ENCODE data around the gene ACRBP. TPM values are rescaled to one million over a fixed set of nuclear protein-coding genes. Genes with fewer than 3 reads are reported as not detected.

ACRBP gene
- under 1 TPM; 0.60 to 0.88 TPM for total RNA-seq
- long read RNA-seq: 0 reads

DNA sequence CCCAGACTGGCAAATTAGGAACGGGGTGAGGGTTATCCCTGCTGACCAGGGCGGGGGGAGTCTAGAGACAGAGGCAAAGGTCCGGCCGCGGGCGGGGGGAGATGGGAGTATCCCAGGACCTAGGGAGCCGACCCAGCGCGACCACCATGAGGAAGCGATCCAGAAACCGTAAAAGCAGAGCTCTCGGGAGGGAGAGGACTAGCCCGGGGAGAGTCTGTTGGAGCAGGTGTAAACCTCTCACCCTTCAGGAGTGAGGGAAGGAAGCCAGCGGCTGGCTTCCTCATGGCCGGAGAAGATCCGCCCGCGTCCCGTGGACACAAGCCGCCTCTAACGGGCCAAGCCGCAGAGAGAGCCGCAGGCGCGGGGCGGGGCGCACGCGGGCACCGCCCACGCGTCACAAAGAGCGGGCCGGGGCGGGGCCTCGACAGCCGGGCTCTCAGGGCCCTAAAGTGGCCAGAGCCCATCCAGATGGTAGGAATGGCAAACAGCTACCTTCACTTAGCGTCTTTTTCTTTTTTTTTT, at the start of gene ACRBP:
TSS of gene ACRBP (minus strand) at position 350 of the 522 bp plus-strand sequence. CDS start at position 284, 66 bp downstream.
- ATAC-seq (peak; percentile 95 to 97), DNase-seq (peak; percentile 88)
- intact Hi-C loops (cut with DNase I): no loop called here

DNA sequence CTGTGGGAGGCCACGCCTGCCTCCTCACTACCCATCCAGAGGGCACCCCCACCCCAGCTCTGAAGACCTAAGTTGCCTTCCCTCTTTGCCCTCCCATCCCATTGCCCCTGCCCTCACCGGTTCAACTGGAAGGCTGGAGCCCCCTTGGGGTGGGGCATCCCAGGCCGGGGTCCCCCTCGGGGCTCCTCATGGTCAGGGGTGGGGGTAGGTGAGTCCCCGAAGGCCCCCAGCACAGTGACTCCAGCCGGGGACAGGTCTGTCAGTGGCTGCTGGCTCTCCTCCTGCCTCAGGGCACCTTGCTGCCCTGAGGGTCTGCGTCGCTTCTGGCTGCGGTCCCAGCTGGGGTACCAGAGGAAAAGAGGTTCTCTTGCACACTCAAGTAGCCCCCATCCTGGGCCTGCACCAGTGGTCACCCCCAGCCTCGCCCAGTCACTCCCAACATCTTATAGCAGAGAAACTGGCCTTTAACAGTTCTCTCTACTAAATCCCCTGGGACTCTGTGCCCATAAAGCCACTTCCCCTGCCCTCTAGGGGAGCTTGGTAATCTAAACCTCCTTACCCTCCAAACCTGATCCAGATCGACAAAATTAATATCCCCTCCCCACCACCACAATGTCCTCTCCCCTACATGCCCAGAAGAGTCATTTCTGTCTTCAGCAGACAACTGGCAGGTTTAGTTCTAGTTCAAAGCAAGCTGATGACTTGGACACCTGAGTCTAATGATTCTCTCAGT, 48.2 kb upstream of the ACRBP start:
- ATAC-seq (no peak), DNase-seq (no peak)
- intact Hi-C loops (cut with DNase I): loop anchor here in 1 of 2 donors (10.0 kb wide), 1 partner anchor 81 kb away; no protein-coding TSS in a partner anchor

GRCh38 chr12:6694701-6695100, 47.5 kb upstream of the ACRBP start:
- ATAC-seq: no peak
- DNase-seq: no peak
- intact Hi-C loops (cut with DNase I): loop anchor here in 1 of 2 donors (10.0 kb wide), 1 partner anchor 80 kb away; no protein-coding TSS in a partner anchor

DNA sequence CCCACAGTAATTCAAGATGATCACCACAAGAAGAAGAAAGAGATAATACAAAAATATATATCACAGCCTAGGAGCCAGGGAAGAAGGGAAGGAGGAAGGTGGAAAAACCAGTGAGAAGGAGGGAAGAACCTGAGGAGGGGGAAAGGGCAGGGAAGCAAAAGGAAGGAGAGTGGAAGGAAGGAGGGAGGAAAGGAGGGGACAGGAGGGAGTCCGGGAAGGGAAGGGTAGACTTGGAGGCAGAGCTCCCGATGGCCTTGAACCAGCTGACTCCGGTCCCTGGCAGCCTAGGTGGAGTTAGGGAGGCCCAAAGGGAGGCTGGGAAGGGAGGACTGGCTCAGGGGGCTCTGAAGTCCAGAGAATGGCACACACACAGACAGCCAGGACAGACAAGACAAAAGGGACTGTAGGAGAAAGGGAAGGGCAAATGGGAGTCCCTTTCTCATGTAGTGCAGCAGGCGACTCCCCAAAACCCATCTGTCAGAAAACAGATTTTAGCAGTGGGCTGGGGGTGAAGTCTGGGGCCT, 46.7 kb upstream of the ACRBP start:
- no peak for DNase-seq
- intact Hi-C loops (cut with DNase I): loop anchor here in 1 of 2 donors (10.0 kb wide), 1 partner anchor 79 kb away; no protein-coding TSS in a partner anchor

DNA sequence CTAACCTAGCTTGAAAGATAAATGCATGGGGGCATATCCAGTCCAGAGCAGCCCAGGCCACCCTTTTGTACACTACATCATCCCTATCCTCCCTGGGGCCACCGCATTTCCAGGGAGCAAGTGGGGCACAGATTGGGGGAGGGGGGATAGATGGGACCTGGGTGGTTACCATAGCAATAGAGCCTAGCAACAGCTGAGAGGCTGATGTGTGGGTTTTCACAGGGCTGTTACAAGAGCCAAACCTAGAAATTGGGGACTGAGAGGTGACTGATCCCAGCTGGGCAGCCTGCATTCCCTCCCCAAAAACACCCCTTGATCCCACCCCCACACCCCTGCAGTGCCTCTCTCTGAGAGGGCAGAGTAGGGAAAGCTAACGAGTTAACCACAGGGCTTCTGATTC, 45.7 kb upstream of the ACRBP start:
- ATAC-seq (no peak), DNase-seq (no peak)
- intact Hi-C loops (cut with DNase I): loop anchor here in 1 of 2 donors (10.0 kb wide), 1 partner anchor 78 kb away; no protein-coding TSS in a partner anchor

More for the DNA sequence above, 46.7 kb upstream of the ACRBP start:
- ATAC-seq: no peak

GRCh38 chr12:6691473-6691872, 44.2 kb upstream of the ACRBP start:
- ATAC-seq (no peak), DNase-seq (no peak)
- intact Hi-C loops (cut with DNase I): loop anchor here in 1 of 2 donors (10.0 kb wide), 1 partner anchor 77 kb away; no protein-coding TSS in a partner anchor

DNA sequence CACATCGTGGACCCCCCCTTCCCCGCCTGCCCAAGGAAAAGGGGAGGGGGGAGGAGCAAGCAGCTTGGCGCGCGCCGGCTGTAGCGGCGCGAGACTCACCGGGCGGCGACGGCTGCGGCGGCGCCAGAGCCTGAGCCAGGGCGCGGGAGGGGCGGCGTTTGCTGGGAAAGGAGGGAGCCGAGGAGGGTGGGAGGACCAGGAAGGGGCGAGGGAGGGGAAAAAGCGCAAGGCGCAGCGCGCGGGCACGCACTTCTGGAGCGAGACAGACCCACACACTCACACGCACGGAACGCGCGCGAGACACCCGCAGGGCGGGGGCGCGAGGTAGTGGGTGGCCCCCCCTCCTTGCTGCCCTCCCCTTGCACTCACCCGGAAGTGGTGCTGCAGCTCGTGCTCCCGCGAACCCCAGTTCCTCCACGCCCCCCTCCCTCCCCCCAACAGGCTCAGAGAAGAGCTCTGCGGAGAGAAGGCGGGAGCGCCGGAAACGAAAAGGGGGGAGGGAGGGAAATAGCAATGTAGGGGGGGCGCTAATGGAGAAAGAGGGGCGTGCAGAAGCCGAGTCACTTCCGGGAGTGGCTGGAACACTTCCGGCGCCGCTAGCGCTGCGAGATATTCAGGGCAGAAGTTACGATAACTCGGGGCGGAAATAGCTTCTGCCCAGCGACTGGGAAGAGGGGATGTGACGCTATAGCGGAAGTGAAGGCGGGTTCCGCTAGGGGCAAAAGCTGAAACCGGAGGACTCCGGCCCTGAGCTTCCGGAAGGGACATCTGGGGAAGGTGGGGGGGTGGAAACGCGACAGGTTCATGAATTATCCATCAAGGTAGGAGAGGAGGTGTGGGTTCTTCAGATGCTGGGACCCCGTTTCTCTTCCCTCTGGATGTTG, 42.0 kb upstream of the ACRBP start, which contains the start of gene ZNF384:
TSS of gene ZNF384 (minus strand) at position 377 of the 884 bp plus-strand sequence. CDS start 9,855 bp downstream, outside the sequence.
- intact Hi-C loops (cut with DNase I): loop anchor here in 1 of 2 donors (1.0 kb wide), 1 partner anchor 26 kb away; the partner anchor contains the start of gene ING4
- DNase-seq: peak; percentile 97

GRCh38 chr12:6688543-6688998, 41.3 kb upstream of the ACRBP start:
- DNase-seq: peak; percentile 50
- ATAC-seq: peak in 1 of 2 donors; percentile 0
- intact Hi-C loops (cut with DNase I): no loop called here

More for the DNA sequence above, 42.0 kb upstream of the ACRBP start, which contains the start of gene ZNF384:
- ATAC-seq: peak; percentile 92 to 93

DNA sequence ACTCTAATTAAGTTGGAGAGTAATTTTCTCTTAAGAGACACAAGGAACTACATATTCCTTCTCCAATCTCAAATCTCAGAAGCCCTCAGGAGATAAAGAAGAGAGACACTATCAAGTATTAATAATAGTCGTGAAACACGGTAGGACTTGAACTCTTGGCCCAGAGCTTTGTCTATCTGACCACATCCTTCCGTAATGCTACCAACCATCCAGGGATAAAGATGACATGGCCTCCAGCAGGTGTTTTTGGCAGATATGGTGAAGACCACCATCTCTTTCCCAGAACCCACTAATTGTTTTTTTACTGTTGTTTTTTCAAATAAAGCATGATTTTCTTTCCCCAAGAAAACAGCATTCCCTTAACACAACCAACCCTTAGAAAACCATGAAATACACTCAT, 38.6 kb upstream of the ACRBP start:
- intact Hi-C loops (cut with DNase I): no loop called here
- no peak for ATAC-seq

DNA sequence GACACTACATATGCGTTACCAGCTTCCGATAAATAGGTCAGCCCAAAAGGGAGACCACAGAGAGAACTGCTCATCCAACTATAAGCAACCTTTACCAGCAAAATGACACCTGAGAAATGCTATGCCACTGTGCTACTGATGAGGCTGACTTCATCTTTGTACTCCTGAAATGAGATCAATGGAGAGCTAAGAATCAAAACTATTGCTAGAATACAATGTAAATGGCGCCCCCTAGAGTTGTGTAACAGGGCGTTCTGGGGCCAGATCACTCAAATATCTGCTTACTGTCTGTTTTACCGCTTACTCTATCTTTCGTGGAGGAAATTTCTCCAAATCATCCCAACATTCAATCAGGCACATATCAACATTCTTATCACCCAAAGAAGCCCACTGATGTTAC, 37.4 kb upstream of the ACRBP start:
- no peak for ATAC-seq
- intact Hi-C loops (cut with DNase I): no loop called here
- no peak for DNase-seq

More for the DNA sequence above, 38.6 kb upstream of the ACRBP start:
- no peak for DNase-seq

DNA sequence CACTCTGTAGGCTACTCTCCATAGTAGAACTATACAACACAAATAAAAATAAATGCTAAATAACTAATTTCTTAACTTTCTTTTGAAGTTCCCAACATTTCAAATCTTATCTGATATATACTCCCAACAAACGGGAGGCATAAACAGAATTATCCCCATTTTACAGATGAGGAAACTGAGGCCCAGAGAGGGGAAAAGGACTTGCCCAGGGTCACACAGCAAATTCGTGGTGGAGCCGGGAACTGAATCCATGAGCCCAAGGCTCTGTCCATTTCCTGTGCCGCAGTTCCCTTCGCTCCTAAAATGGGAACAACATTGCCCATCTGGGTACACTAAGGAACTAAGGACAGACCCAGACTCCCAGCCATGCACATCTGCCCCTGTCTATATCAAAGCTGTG, 29.7 kb upstream of the ACRBP start:
- ATAC-seq: no peak
- DNase-seq: no peak
- intact Hi-C loops (cut with DNase I): no loop called here

DNA sequence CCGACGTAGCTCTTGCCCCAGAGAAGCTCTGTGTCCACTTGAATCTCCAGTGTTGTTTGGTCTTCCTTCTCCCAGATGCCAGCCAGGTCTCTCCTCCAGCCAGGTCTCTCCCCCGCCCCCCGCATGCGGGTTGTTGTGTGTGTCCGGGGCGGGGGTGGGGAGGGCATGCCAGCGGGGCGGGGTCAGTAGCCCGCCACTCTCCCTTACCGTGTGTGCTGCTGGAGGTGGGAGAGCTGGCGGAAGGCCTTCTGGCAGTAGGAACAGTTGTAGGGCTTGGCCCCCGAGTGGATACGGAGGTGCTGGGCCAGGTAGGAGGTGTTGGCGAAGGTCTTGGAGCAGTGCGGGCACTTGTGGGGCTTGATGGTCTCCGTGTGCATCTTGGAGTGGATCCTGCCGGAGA, 24.9 kb upstream of the ACRBP start:
- no peak for DNase-seq
- no peak for ATAC-seq
- intact Hi-C loops (cut with DNase I): no loop called here

GRCh38 chr12:6667559-6668210, 20.5 kb upstream of the ACRBP start:
- intact Hi-C loops (cut with DNase I): no loop called here
- DNase-seq: no peak

GRCh38 chr12:6666211-6666610, 19.0 kb upstream of the ACRBP start:
- no peak for DNase-seq
- intact Hi-C loops (cut with DNase I): no loop called here
- ATAC-seq: no peak

More at GRCh38 chr12:6667559-6668210, 20.5 kb upstream of the ACRBP start:
- ATAC-seq: no peak

GRCh38 chr12:6664902-6665301, 17.7 kb upstream of the ACRBP start:
- no peak for DNase-seq
- no peak for ATAC-seq
- intact Hi-C loops (cut with DNase I): no loop called here

GRCh38 chr12:6662906-6663742, 15.9 kb upstream of the ACRBP start, which contains the start of gene ING4:
Gene ING4 (minus strand): TSS chr12:6663119. CDS start chr12:6663101, 18 bp downstream.
- intact Hi-C loops (cut with DNase I): loop anchor here in 1 of 2 donors (1.0 to 2.0 kb wide), 2 partner anchors 26 to 62 kb away; partner anchors contain the start of genes COPS7A and ZNF384
- ATAC-seq: peak; percentile 100

GRCh38 chr12:6662602-6662905, 15.3 kb upstream of the ACRBP start:
- ATAC-seq (peak; percentile 18 to 55), DNase-seq (no peak)
- intact Hi-C loops (cut with DNase I): loop anchor here in 1 of 2 donors (2.0 kb wide), 1 partner anchor 62 kb away; the partner anchor contains the start of gene COPS7A

More at GRCh38 chr12:6662906-6663742, 15.9 kb upstream of the ACRBP start, which contains the start of gene ING4:
- peak; percentile 98 for DNase-seq
